ENCODE measurements around the gene SERPINB1. TPM values are rescaled to one million over a fixed set of nuclear protein-coding genes. Genes with fewer than 3 reads are reported as not detected.

SERPINB1 gene
- total RNA-seq, 2 experiments from 2014 or later: 1.2 to 3.5 TPM

DNA sequence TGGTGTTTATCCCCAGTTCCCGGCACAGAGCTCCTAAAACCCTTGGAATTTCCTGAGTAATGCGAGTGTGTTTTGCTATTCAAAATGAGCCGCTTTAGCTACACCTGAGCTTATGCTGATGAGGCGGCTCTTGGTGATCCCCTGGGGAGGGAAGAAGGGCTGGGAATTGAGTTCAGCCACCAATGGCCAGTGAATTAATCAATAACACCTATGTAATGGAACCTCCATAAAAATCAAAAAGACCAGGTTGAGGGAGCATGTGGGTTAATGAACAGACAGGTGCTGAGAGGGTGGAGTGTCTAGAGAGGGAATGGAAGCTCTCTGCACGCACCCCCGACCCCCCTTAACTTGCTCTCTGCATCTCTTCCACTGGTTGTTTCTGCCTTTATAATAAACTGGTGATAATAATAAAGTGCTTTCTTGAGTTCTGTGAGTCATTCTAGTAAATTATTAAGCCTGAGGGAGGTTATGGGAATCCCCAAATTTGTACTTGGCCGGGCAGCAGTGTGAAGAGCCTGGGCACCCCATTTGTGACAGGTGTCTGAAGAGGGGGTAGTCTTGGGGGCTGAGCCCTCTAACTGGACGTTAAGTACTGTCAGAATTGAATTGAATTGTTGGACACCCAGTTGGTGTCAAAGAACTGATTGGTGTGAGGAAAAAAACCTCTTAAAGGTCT lies 24.6 kb upstream of the SERPINB1 start:
- Histone ChIP-seq H4K20me1 (ENCODE audit: insufficient read depth, low read length) (no peaks in the 10 kb centered on the region), H3K9me2 (ENCODE audit: insufficient read depth, low read length) (no peaks in the 10 kb centered on the region), H2AFZ (ENCODE audit: low read length) (peak overlapping the region; percentile 40; the same call in 1 of the 2 replicates), H3K27ac (ENCODE audit: low read depth, low read length, poor library complexity, severe bottlenecking) (peak overlapping the region; percentile 99), H3K9me3 (ENCODE audit: low read length) (peaks cover 21% of the 10 kb centered on the region; the same call in 1 of the 2 replicates), H3K36me3 (ENCODE audit: insufficient read depth, low read length) (peaks cover 35% of the 10 kb centered on the region), H3K4me3 (ENCODE audit: low read depth, low read length, poor library complexity, severe bottlenecking) (peak overlapping the region; percentile 28), H3K4me2 (ENCODE audit: low read length) (peak overlapping the region; percentile 59), H3K79me2 (ENCODE audit: insufficient read depth, low read depth, low read length) (peaks cover 60% of the 10 kb centered on the region), H3K4me1 (ENCODE audit: insufficient read depth, low read length, poor library complexity, severe bottlenecking) (peaks cover 78% of the 10 kb centered on the region)
- DNase-seq (ENCODE audit: low spot score): no peak
- CTCF ChIA-PET (ENCODE audit: unreplicated experiment): interaction anchor here (0.9 to 1.4 kb wide), 4 partner anchors 11 to 25 kb away, joined by 4 to 9 read pairs (median 5); no protein-coding TSS in a partner anchor
- BruUV-seq (replicated peaks): no TSS peak
- TF ChIP-seq EZH2phosphoT487 (IDR thresholded peaks at IDR 0.05; ENCODE audit: borderline replicate concordance, low read depth, low read length) (no peak), CTCF (conservative IDR thresholded peaks at IDR 0.05; ENCODE audit: low read length) (no peak)
- intact Hi-C loops (cut with micrococcal nuclease; ENCODE audit: unreplicated experiment): no loop called here
- POLR2A ChIA-PET: interaction anchor here (0.5 to 7.1 kb wide), 14 partner anchors 9 to 371 kb away, joined by 3 to 88 read pairs (median 5); no protein-coding TSS in a partner anchor

GRCh38 chr6:2865694-2866151 lies 24.1 kb upstream of the SERPINB1 start:
- H3K79me2 ChIP-seq (ENCODE audit: insufficient read depth, low read depth, low read length): peaks cover 60% of the 10 kb centered on the region
- peak overlapping the region; percentile 40; the same call in 1 of the 2 replicates for H2AFZ ChIP-seq (ENCODE audit: low read length)
- H3K4me3 ChIP-seq (ENCODE audit: low read depth, low read length, poor library complexity, severe bottlenecking): peak overlapping the region; percentile 28
- no peaks in the 10 kb centered on the region for H4K20me1 ChIP-seq (ENCODE audit: insufficient read depth, low read length)
- intact Hi-C loops (cut with micrococcal nuclease; ENCODE audit: unreplicated experiment): no loop called here
- ChIA-PET CTCF (ENCODE audit: unreplicated experiment) (interaction anchor here (0.9 to 1.4 kb wide), 4 partner anchors 12 to 26 kb away, joined by 4 to 9 read pairs (median 5); no protein-coding TSS in a partner anchor), POLR2A (interaction anchor here (0.5 to 7.1 kb wide), 16 partner anchors 9 to 372 kb away, joined by 3 to 88 read pairs (median 6); no protein-coding TSS in a partner anchor)
- H3K4me1 ChIP-seq (ENCODE audit: insufficient read depth, low read length, poor library complexity, severe bottlenecking): peaks cover 83% of the 10 kb centered on the region
- TF ChIP-seq CTCF (conservative IDR thresholded peaks at IDR 0.05; ENCODE audit: low read length) (no peak), EZH2phosphoT487 (IDR thresholded peaks at IDR 0.05; ENCODE audit: borderline replicate concordance, low read depth, low read length) (no peak)
- H3K4me2 ChIP-seq (ENCODE audit: low read length): peak overlapping the region; percentile 59
- H3K9me3 ChIP-seq (ENCODE audit: low read length): peaks cover 21% of the 10 kb centered on the region; the same call in 1 of the 2 replicates
- no peak for DNase-seq (ENCODE audit: low spot score)
- peaks cover 34% of the 10 kb centered on the region for H3K36me3 ChIP-seq (ENCODE audit: insufficient read depth, low read length)
- no peaks in the 10 kb centered on the region for H3K9me2 ChIP-seq (ENCODE audit: insufficient read depth, low read length)
- H3K27ac ChIP-seq (ENCODE audit: low read depth, low read length, poor library complexity, severe bottlenecking): peak overlapping the region; percentile 99
- BruUV-seq (replicated peaks): no TSS peak
